HAP-1 (cell line): Measurements from ENCODE around the gene DSCAM.

Experiments used
- DNase-seq, 2 experiments: peaks; one replicate each; pipeline ENCODE4 v3.0.0-alpha.2; 2016 to 2020; ENCODE audit warnings: low spot score in 2 of 2
- H3K27me3 ChIP-seq: fragments of 250-450 bp; sonication (Bioruptor Pico); 2 replicates; pipeline ENCODE4 v1.5.1; 2020; ENCODE audit warnings: low read depth, mild to moderate bottlenecking, moderate library complexity
- H3K36me3 ChIP-seq: fragments of 250-450 bp; sonication (Bioruptor Pico); replicated peaks from 2 replicates; pipeline ENCODE4 v1.5.1; 2020; ENCODE audit warnings: mild to moderate bottlenecking
- H3K4me1 ChIP-seq: fragments of 250-450 bp; sonication (Bioruptor Pico); 2 replicates; pipeline ENCODE4 v1.5.1; 2020; ENCODE audit warnings: mild to moderate bottlenecking
- H3K4me3 ChIP-seq: fragments of 250-450 bp; sonication (Bioruptor Pico); 2 replicates; pipeline ENCODE4 v1.5.1; 2020; ENCODE audit warnings: mild to moderate bottlenecking, moderate library complexity
- H3K9me3 ChIP-seq: fragments of 250-450 bp; sonication (Bioruptor Pico); 2 replicates; pipeline ENCODE4 v1.5.1; 2020; ENCODE audit warnings: mild to moderate bottlenecking, moderate library complexity
- in situ Hi-C: fragments of 300-500 bp; cut with MboI; formaldehyde crosslinking; loops from 3 replicates; pipeline ENCODE4 v1.14.3; 2020; ENCODE audit warnings: low sequenced_read_pairs, inconsistent platforms, mixed read lengths

DSCAM gene

GRCh38 chr21:40638466-40639251, 208.3 kb downstream of the DSCAM start:
- DNase-seq = no peak
- in situ Hi-C loops = no loop called here
- no peaks in the 10 kb centered on the region for H3K9me3 ChIP-seq
- no peaks in the 10 kb centered on the region for H3K36me3 ChIP-seq
- no peaks in the 10 kb centered on the region for H3K4me1 ChIP-seq
- no peak overlapping the region for H3K4me3 ChIP-seq
- no peaks in the 10 kb centered on the region for H3K27me3 ChIP-seq

DNA sequence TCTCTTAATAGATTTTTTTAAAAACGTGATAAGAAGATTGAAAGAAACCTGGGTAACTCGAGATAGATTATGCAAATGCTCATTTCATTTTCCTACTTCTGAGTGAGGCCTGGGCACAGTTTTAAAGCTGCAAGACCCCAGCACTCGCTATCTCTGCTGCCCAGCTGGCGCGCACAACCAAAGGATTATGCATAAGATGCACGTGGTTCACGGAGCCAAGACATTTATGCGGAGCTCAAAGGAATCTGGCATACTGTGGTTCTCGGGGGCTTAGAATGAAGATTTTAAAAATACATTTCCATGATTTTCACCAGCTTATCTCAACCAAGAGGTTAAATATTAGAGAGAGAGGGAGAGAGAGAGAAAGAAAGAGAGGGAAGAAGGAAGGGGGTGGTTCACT, 210.9 kb downstream of the DSCAM start:
- H3K36me3 ChIP-seq = no peaks in the 10 kb centered on the region
- H3K27me3 ChIP-seq = no peaks in the 10 kb centered on the region
- DNase-seq = no peak
- H3K9me3 ChIP-seq = 0 out of 2 replicates have a peak, but pooled peaks cover 3% of the 10 kb centered on the region
- in situ Hi-C loops = no loop called here
- H3K4me1 ChIP-seq = no peaks in the 10 kb centered on the region
- H3K4me3 ChIP-seq = no peak overlapping the region

DNA sequence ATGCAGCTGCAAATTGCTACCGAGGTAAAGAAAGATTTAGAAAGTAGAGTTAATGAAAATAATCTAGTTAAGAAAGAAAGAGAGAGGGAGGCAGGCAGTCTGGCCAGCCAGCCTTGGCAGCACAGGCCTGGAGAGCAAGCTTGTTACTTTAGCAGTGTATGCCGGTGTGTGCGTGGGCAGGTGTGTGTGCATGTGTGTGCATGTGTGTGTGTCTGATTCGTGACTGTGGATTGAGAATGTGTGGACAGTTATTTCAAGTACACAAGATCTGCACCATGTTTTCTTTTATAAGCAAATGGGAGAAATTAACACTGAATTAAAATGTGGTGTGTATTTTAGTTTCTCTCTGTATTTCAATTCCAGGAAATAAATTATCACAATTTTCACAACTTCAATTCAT, 211.6 kb downstream of the DSCAM start:
- DNase-seq = no peak
- Histone ChIP-seq H3K36me3 (no peaks in the 10 kb centered on the region), H3K4me3 (no peak overlapping the region), H3K4me1 (no peaks in the 10 kb centered on the region), H3K27me3 (no peaks in the 10 kb centered on the region), H3K9me3 (0 out of 2 replicates have a peak, but pooled peaks cover 3% of the 10 kb centered on the region)
- in situ Hi-C loops = no loop called here

GRCh38 chr21:40634141-40634540, 212.8 kb downstream of the DSCAM start:
- Histone ChIP-seq H3K4me1 (no peaks in the 10 kb centered on the region), H3K36me3 (no peaks in the 10 kb centered on the region), H3K27me3 (no peaks in the 10 kb centered on the region), H3K9me3 (0 out of 2 replicates have a peak, but pooled peaks cover 3% of the 10 kb centered on the region), H3K4me3 (no peak overlapping the region)
- in situ Hi-C loops = no loop called here
- DNase-seq = no peak

- DNase-seq = no peak
- Histone ChIP-seq H3K4me3 (no peak overlapping the region), H3K36me3 (no peaks in the 10 kb centered on the region), H3K27me3 (no peaks in the 10 kb centered on the region), H3K4me1 (no peaks in the 10 kb centered on the region), H3K9me3 (0 out of 2 replicates have a peak, but pooled peaks cover 3% of the 10 kb centered on the region)
- in situ Hi-C loops = no loop called here
Observed at GRCh38 chr21:40633048-40633447, 213.9 kb downstream of the DSCAM start.

- Histone ChIP-seq H3K9me3 (0 out of 2 replicates have a peak, but pooled peaks cover 3% of the 10 kb centered on the region), H3K36me3 (no peaks in the 10 kb centered on the region), H3K4me3 (no peak overlapping the region), H3K4me1 (no peaks in the 10 kb centered on the region), H3K27me3 (no peaks in the 10 kb centered on the region)
- in situ Hi-C loops = no loop called here
- no peak for DNase-seq
Observed at GRCh38 chr21:40631211-40631610, 215.7 kb downstream of the DSCAM start.

DNA sequence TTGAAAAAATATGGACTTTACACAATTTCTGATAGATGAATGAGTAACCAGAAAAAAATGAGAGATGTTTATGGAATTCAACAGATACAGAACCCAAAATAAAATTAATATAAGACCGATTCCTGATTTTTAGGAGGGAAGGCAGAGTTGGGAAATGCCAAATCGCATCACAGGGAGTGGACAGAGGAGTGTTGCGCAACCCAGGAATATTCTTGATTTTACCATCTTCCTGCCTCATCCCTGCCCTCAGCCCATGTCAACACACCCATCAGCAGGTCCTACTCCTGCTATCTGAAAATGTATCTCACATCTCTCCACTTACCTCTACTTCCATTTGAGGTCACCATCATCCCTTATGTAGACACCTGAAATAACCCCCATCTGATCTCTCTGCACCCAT, 221.0 kb downstream of the DSCAM start:
- Histone ChIP-seq H3K36me3 (no peaks in the 10 kb centered on the region), H3K4me1 (no peaks in the 10 kb centered on the region), H3K27me3 (no peaks in the 10 kb centered on the region), H3K4me3 (no peak overlapping the region), H3K9me3 (no peaks in the 10 kb centered on the region; the same call in 1 of the 2 replicates)
- no peak for DNase-seq
- in situ Hi-C loops = no loop called here

DNA sequence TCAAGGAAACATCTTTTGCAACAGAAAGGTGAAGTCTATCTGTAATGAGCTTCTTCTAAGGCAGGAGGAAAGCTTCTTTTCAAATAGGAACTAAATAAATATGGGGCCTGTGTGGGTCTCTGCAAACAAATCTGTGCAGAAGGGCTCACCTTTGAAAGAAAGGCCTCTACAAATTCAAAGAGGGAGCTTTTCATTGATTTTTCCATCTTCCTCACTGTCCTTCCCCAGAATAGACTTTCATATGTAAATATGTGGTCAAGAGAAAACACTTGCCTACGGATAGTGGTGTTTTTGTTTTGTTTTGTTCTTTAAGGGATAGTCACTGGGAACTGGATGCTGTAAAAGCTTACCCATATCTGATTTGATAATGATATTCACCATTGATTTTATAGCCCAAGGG, 223.4 kb downstream of the DSCAM start:
- H3K4me3 ChIP-seq = no peak overlapping the region
- H3K27me3 ChIP-seq = no peaks in the 10 kb centered on the region
- no peak for DNase-seq
- no peaks in the 10 kb centered on the region for H3K36me3 ChIP-seq
- H3K9me3 ChIP-seq = no peaks in the 10 kb centered on the region; the same call in 1 of the 2 replicates
- no peaks in the 10 kb centered on the region for H3K4me1 ChIP-seq
- in situ Hi-C loops = no loop called here

DNA sequence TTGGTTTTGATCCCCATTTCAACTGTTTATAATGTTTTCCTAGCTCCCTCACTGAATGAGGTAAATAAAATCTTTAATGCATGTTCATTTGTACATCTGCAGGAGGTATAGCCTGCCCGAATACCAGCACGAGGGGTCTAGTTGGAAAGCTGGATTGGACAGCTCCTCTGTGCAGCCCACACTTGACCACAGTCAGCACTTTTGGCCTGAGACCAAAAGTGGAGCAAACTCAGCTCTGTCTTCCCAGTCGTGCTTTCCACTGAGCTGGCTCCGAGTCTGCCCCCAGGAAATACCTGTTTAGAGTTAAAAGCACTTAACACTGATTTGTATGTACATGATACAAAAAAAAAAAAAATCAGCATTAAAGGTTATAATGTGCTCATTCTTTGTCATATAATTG, 224.4 kb downstream of the DSCAM start:
- Histone ChIP-seq H3K4me3 (no peak overlapping the region), H3K4me1 (no peaks in the 10 kb centered on the region), H3K27me3 (no peaks in the 10 kb centered on the region), H3K9me3 (no peaks in the 10 kb centered on the region; the same call in 1 of the 2 replicates), H3K36me3 (no peaks in the 10 kb centered on the region)
- no peak for DNase-seq
- in situ Hi-C loops = no loop called here

- Histone ChIP-seq H3K36me3 (no peaks in the 10 kb centered on the region), H3K4me1 (no peaks in the 10 kb centered on the region), H3K9me3 (no peaks in the 10 kb centered on the region; the same call in 1 of the 2 replicates), H3K27me3 (no peaks in the 10 kb centered on the region), H3K4me3 (no peak overlapping the region)
- in situ Hi-C loops = no loop called here
- no peak for DNase-seq
Observed at GRCh38 chr21:40620386-40621145, 226.4 kb downstream of the DSCAM start.

DNA sequence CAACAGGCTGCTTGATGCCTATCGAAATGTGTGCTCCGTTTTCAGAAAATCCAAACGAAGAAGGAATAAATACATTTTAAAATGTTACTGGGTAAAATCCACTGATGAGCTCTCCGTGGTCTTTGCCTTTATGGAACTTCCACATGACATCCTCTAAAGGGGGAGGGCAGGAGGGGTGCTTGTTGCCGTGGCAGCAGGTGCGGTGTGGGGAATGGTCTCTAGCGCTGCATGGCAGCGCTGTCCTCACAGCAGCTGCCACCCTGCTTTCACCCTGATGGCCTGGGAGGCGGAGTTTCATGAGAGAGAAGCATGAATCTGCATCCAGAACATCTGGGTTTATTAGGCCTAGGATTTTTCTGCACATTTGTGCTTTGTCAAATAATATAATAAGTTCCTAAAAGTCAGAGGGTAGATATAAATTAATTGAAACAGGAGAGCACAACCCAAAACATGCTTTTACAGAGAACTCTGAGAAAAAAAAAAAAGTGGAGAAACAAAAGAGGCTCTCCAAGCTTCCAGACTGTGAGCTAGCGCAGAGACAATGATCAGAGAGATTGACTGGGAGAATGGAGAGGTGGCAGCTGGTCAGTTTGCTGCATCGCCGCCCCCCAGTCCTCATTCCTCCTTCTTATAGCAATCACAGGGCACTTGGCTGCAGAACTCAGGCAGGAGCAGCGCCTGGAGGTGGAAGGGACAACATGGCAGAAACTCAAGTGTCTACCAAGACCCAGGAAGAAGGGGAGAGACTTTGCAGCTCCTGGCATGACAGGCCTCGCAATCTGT, 228.6 kb downstream of the DSCAM start:
- no peak for DNase-seq
- no peaks in the 10 kb centered on the region for H3K36me3 ChIP-seq
- H3K4me3 ChIP-seq = no peak overlapping the region
- in situ Hi-C loops = no loop called here
- no peaks in the 10 kb centered on the region for H3K27me3 ChIP-seq
- no peaks in the 10 kb centered on the region; the same call in 1 of the 2 replicates for H3K9me3 ChIP-seq
- no peaks in the 10 kb centered on the region for H3K4me1 ChIP-seq

- no peaks in the 10 kb centered on the region for H3K27me3 ChIP-seq
- no peaks in the 10 kb centered on the region for H3K36me3 ChIP-seq
- no peaks in the 10 kb centered on the region for H3K4me1 ChIP-seq
- in situ Hi-C loops = no loop called here
- H3K9me3 ChIP-seq = no peaks in the 10 kb centered on the region
- H3K4me3 ChIP-seq = no peak overlapping the region
- DNase-seq = no peak
Observed at GRCh38 chr21:40616377-40616704, 230.6 kb downstream of the DSCAM start.

DNA sequence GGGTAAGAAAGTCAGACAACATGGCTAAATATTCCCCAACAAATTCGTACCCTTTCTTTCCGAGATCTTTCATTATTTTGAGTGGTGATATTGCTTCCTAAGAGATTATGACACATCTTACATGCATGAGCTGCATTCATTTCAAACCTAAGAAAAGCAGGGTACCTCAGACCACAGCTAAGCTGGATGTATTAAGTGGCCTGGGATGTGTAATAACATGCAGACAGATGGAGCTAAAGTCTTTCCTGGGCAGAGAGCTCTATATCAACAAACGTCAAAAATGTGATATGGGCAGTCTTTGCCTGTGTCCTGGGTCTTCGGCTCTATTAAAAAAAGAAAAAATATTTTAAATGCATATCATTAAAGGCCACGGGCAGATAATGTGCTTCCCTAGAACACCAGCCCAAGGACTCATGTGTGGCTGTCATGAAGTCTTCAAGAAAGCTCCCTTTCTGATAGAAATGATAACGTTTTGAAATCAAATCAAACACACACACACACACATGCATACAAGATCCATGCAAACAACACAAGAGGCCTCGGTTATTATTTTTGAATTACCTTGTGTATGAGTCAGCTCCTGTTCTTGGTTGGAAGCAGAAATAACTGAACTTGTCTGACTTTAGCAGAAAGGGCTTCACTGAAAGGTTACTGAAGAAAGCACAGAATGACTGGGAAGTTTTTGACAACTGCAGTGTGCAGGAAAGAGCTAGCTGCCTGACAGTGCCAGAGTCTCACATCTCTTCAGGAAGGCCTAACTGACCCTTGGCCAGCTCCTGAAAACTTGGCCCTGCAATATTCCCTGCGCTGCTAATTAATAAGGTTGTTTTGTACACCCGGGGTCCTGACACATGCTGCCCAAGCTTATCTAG, 231.2 kb downstream of the DSCAM start:
- Histone ChIP-seq H3K36me3 (no peaks in the 10 kb centered on the region), H3K4me1 (no peaks in the 10 kb centered on the region), H3K4me3 (no peak overlapping the region), H3K9me3 (no peaks in the 10 kb centered on the region), H3K27me3 (no peaks in the 10 kb centered on the region)
- DNase-seq = no peak
- in situ Hi-C loops = no loop called here
